GM21528 (cell line): Measurements from ENCODE around the gene FAM151A.
"Not testable (repeated sequence)": the region's sequence is repeated elsewhere in the genome, so short reads cannot be mapped to it uniquely, and the experiment has no call there.

ENCODE experiments used
- ATAC-seq: cut with Tn5 transposase; IDR thresholded peaks from one replicate; pipeline ENCODE4 v1.9.1; 2021; ENCODE audit warnings: mild to moderate bottlenecking, moderate library complexity; ENCODE audit not compliant: unreplicated experiment, low FRiP score

Gene FAM151A

GRCh38 chr1:54636461-54637446 lies 13.4 kb upstream of the FAM151A start:
- ATAC-seq: not testable (repeated sequence)

- ATAC-seq: not testable (repeated sequence)
These were observed 12.5 kb upstream of the FAM151A start for GRCh38 chr1:54635804-54636203.

- ATAC-seq: no peak
These were observed 3.9 kb upstream of the FAM151A start for GRCh38 chr1:54627196-54627595.

GRCh38 chr1:54624466-54625464 lies 1.4 kb upstream of the FAM151A start:
- no peak for ATAC-seq

- no peak for ATAC-seq
These were observed 3.6 kb downstream of the FAM151A start for GRCh38 chr1:54619749-54620148.

GRCh38 chr1:54615531-54616279 lies 7.6 kb downstream of the FAM151A start:
- no peak for ATAC-seq

GRCh38 chr1:54614563-54614962 lies 8.8 kb downstream of the FAM151A start:
- ATAC-seq: no peak

GRCh38 chr1:54614024-54614423 lies 9.3 kb downstream of the FAM151A start:
- ATAC-seq: no peak

- ATAC-seq: no peak
These were observed 11.7 kb downstream of the FAM151A start for GRCh38 chr1:54611621-54612020.

GRCh38 chr1:54610601-54611580 lies 12.4 kb downstream of the FAM151A start:
- no peak for ATAC-seq

GRCh38 chr1:54610048-54610447 lies 13.3 kb downstream of the FAM151A start:
- no peak for ATAC-seq

GRCh38 chr1:54609301-54609921 lies 13.9 kb downstream of the FAM151A start:
- ATAC-seq: no peak

- no peak for ATAC-seq
These were observed 14.6 kb downstream of the FAM151A start for GRCh38 chr1:54608566-54609230.

GRCh38 chr1:54607821-54608565 lies 15.3 kb downstream of the FAM151A start:
- ATAC-seq: no peak

- ATAC-seq: no peak
These were observed 16.4 kb downstream of the FAM151A start for GRCh38 chr1:54606990-54607325.

GRCh38 chr1:54606096-54606989 lies 17.0 kb downstream of the FAM151A start:
- ATAC-seq: no peak
